HEK293 (cell line): ENCODE measurements around the gene PTPRK.

Source experiments
- CTCF ChIA-PET: fragments of 350-600 bp; formaldehyde crosslinking; extraction: SDS; loops from one replicate; lab custom pipeline; 2021; ENCODE audit warnings: antibody characterized with exemption; lab: Yijun Ruan, JAX
- POLR2A ChIA-PET: fragments of 300-600 bp; formaldehyde crosslinking; extraction: SDS; loops from one replicate; lab custom pipeline; 2020; ENCODE audit warnings: antibody characterized with exemption, inconsistent platforms; lab: Yijun Ruan, JAX
- H3K27ac ChIP-seq: fragments of 200-500 bp; sonication (Bioruptor generic); 2 replicates; pipeline ENCODE4 v1.5.1; 2014; ENCODE audit warnings: low read depth, low read length, control low read depth, inconsistent platforms; ENCODE audit errors: extremely low read depth
- H3K36me3 ChIP-seq, 2 experiments: fragments of 200-500 bp in 1 of 2; sonication (Bioruptor generic) in 1 of 2; 1 replicate in 1 of 2; 2 replicates in 1 of 2; pipeline ENCODE4 v1.5.1; 2014 to 2017; ENCODE audit warnings: inconsistent platforms in 2 of 2, low read length in 2 of 2; ENCODE audit not compliant: control insufficient read depth in 2 of 2, insufficient read depth in 1 of 2
- H3K4me1 ChIP-seq: fragments of 200-500 bp; sonication (Bioruptor generic); 2 replicates; pipeline ENCODE4 v1.5.1; 2014; ENCODE audit warnings: mild to moderate bottlenecking, low read length, inconsistent platforms; ENCODE audit not compliant: control insufficient read depth, insufficient read depth
- H3K4me3 ChIP-seq: 2 replicates; pipeline ENCODE4 v1.5.1; 2011; ENCODE audit warnings: low read depth, mild to moderate bottlenecking, control low read depth, low read length, moderate library complexity
- H3K9me3 ChIP-seq: fragments of 200-500 bp; sonication (Bioruptor generic); 2 replicates; pipeline ENCODE4 v1.5.1; 2014; ENCODE audit warnings: low read depth, low read length, inconsistent platforms; ENCODE audit not compliant: control insufficient read depth, insufficient read depth
- CTCF ChIP-seq: fragments of 450-650 bp; formaldehyde crosslinking; IDR thresholded peaks from 2 replicates; pipeline ENCODE4 v1.5.1; 2016; ENCODE audit warnings: missing biosample characterization, missing genetic modification characterization
- EGR2 ChIP-seq: fragments of 450-650 bp; formaldehyde crosslinking; IDR thresholded peaks from 2 replicates; pipeline ENCODE4 v1.5.1; 2016; ENCODE audit warnings: low read depth, missing biosample characterization, missing genetic modification characterization
- SETDB1 ChIP-seq: IDR thresholded peaks from one replicate; pipeline ENCODE4 v1.6.1; 2017; ENCODE audit warnings: mild to moderate bottlenecking, low read length, moderate library complexity, mixed read lengths; ENCODE audit not compliant: insufficient read length
- TRIM28 ChIP-seq: IDR thresholded peaks from 2 replicates; pipeline ENCODE4 v1.6.1; 2011; ENCODE audit warnings: low read length, control low read depth, borderline replicate concordance
- ZBTB21 ChIP-seq: fragments of 450-650 bp; formaldehyde crosslinking; IDR thresholded peaks from 2 replicates; pipeline ENCODE4 v1.5.1; 2017; ENCODE audit warnings: missing biosample characterization, missing genetic modification characterization
- ZNF121 ChIP-seq: fragments of 450-650 bp; formaldehyde crosslinking; IDR thresholded peaks from 2 replicates; pipeline ENCODE4 v1.5.1; 2016; ENCODE audit warnings: missing biosample characterization, missing genetic modification characterization
- ZNF148 ChIP-seq: fragments of 450-650 bp; formaldehyde crosslinking; IDR thresholded peaks from 2 replicates; pipeline ENCODE4 v1.5.0; 2017; ENCODE audit warnings: missing biosample characterization, missing genetic modification characterization, borderline replicate concordance
- ZNF155 ChIP-seq: fragments of 450-650 bp; formaldehyde crosslinking; IDR thresholded peaks from 2 replicates; pipeline ENCODE4 v1.5.1; 2016; ENCODE audit warnings: missing biosample characterization, missing genetic modification characterization
- ZNF157 ChIP-seq: fragments of 450-650 bp; formaldehyde crosslinking; IDR thresholded peaks from 2 replicates; pipeline ENCODE4 v1.5.1; 2016; ENCODE audit warnings: missing biosample characterization, missing genetic modification characterization
- ZNF223 ChIP-seq: fragments of 450-650 bp; formaldehyde crosslinking; IDR thresholded peaks from 2 replicates; pipeline ENCODE4 v1.5.1; 2016; ENCODE audit warnings: missing biosample characterization, missing genetic modification characterization
- ZNF274 ChIP-seq, 2 experiments: fragments of 200-500 bp in 1 of 2; fragments of 450-650 bp in 1 of 2; sonication (Bioruptor generic) in 1 of 2; formaldehyde crosslinking in 1 of 2; IDR thresholded peaks; 2 replicates each; pipeline versions ENCODE4 v1.5.1 to v1.6.1; 2014 to 2016; ENCODE audit warnings: borderline replicate concordance in 1 of 2, inconsistent platforms in 1 of 2, low read length in 1 of 2, missing biosample characterization in 1 of 2, missing genetic modification characterization in 1 of 2
- ZNF335 ChIP-seq: fragments of 450-650 bp; formaldehyde crosslinking; conservative IDR thresholded peaks from 2 replicates; pipeline ENCODE4 v1.5.1; 2016; ENCODE audit warnings: missing biosample characterization, missing genetic modification characterization
- ZNF366 ChIP-seq: fragments of 450-650 bp; formaldehyde crosslinking; conservative IDR thresholded peaks from 2 replicates; pipeline ENCODE4 v1.5.1; 2016; ENCODE audit warnings: missing biosample characterization, missing genetic modification characterization
- ZNF433 ChIP-seq: fragments of 450-650 bp; formaldehyde crosslinking; IDR thresholded peaks from 2 replicates; pipeline ENCODE4 v1.5.1; 2016; ENCODE audit warnings: missing biosample characterization, missing genetic modification characterization, low read depth
- ZNF473 ChIP-seq: fragments of 450-650 bp; formaldehyde crosslinking; IDR thresholded peaks from 2 replicates; pipeline ENCODE4 v1.5.1; 2017; ENCODE audit warnings: missing biosample characterization, missing genetic modification characterization
- ZNF544 ChIP-seq: fragments of 450-650 bp; formaldehyde crosslinking; IDR thresholded peaks from 2 replicates; pipeline ENCODE4 v1.5.0; 2017; ENCODE audit warnings: missing biosample characterization, missing genetic modification characterization
- ZNF626 ChIP-seq: fragments of 450-650 bp; sonication (Bioruptor Pico); formaldehyde crosslinking; IDR thresholded peaks from 2 replicates; pipeline ENCODE4 v1.5.1; 2018; ENCODE audit warnings: missing biosample characterization, missing genetic modification characterization, inconsistent platforms
- ZNF639 ChIP-seq: fragments of 450-650 bp; formaldehyde crosslinking; IDR thresholded peaks from 2 replicates; pipeline ENCODE4 v1.5.1; 2016; ENCODE audit warnings: missing biosample characterization, missing genetic modification characterization
- ZNF670 ChIP-seq: fragments of 450-650 bp; formaldehyde crosslinking; IDR thresholded peaks from 2 replicates; pipeline ENCODE4 v1.5.1; 2016; ENCODE audit warnings: missing biosample characterization, missing genetic modification characterization, low read depth
- ZNF707 ChIP-seq: fragments of 450-650 bp; formaldehyde crosslinking; IDR thresholded peaks from 2 replicates; pipeline ENCODE4 v1.5.1; 2016; ENCODE audit warnings: missing biosample characterization, missing genetic modification characterization

PTPRK gene

GRCh38 chr6:128379577-128379976, 140.8 kb downstream of the PTPRK start:
- H3K9me3 ChIP-seq = no peaks in the 10 kb centered on the region

GRCh38 chr6:128376952-128377503, 143.4 kb downstream of the PTPRK start:
- H3K36me3 ChIP-seq = no peaks in the 10 kb centered on the region
- H3K27ac ChIP-seq = no peak overlapping the region
- no peaks in the 10 kb centered on the region for H3K4me1 ChIP-seq
- ChIA-PET POLR2A (interaction anchor here (0.6 kb wide), 1 partner anchor 141 kb away, joined by 3 read pairs; no protein-coding TSS in a partner anchor), CTCF (no interaction called here)
- no peaks in the 10 kb centered on the region for H3K9me3 ChIP-seq
- TF ChIP-seq ZNF639 (tag by site-specific recombination) (no peak), ZNF121 (tag by site-specific recombination) (no peak), ZNF366 (tag by site-specific recombination) (no peak), ZNF707 (tag by site-specific recombination) (peak; percentile 97), SETDB1 (peak; percentile 27), ZNF433 (tag by site-specific recombination) (no peak)
- H3K4me3 ChIP-seq = no peak overlapping the region

More at GRCh38 chr6:128379577-128379976, 140.8 kb downstream of the PTPRK start:
- POLR2A ChIA-PET = no interaction called here
- H3K4me3 ChIP-seq = no peak overlapping the region
- no peak for TF ChIP-seq TRIM28
- TF ChIP-seq ZNF155 = no peak
- no peak for TF ChIP-seq ZNF157
- no peak for TF ChIP-seq ZNF626
- no peak for TF ChIP-seq CTCF
- TF ChIP-seq ZNF335 = no peak
- no peak for TF ChIP-seq ZNF223 (tag by site-specific recombination)
- no peak for TF ChIP-seq ZBTB21 (tag by site-specific recombination)
- TF ChIP-seq EGR2 (tag by site-specific recombination) = no peak
- no peak for TF ChIP-seq ZNF473 (tag by site-specific recombination)
- no peak for TF ChIP-seq ZNF274 (IDR thresholded peaks at IDR 0.05; ENCODE audit: low read length)
- TF ChIP-seq ZNF274 (tag by site-specific recombination; IDR thresholded peaks at IDR 0.05; ENCODE audit: borderline replicate concordance) = no peak
- TF ChIP-seq ZNF670 (tag by site-specific recombination) = no peak
- TF ChIP-seq ZNF544 (tag by site-specific recombination) = no peak
- TF ChIP-seq ZNF148 (tag by site-specific recombination) = no peak
- H3K4me1 ChIP-seq = no peaks in the 10 kb centered on the region
- CTCF ChIA-PET = no interaction called here
- no peak overlapping the region for H3K27ac ChIP-seq
- no peaks in the 10 kb centered on the region for H3K36me3 ChIP-seq
